Measurements from ENCODE around the gene UTS2B. TPM values are rescaled to one million over a fixed set of nuclear protein-coding genes. Genes with fewer than 3 reads are reported as not detected.

UTS2B gene
- total RNA-seq, 2 donors from 2014 or later, result not detected

- intact Hi-C loops (cut with DNase I, micrococcal nuclease), result no loop called here
- no peak for DNase-seq
- ATAC-seq, result no peak
Measured at GRCh38 chr3:191355406-191355805, 25.1 kb upstream of the UTS2B start.

GRCh38 chr3:191353022-191353777 is 22.9 kb upstream of the UTS2B start:
- DNase-seq (no peak), ATAC-seq (peak; percentile 76)
- intact Hi-C loops (cut with DNase I, micrococcal nuclease), result no loop called here

GRCh38 chr3:191352014-191352413 is 21.7 kb upstream of the UTS2B start:
- intact Hi-C loops (cut with DNase I, micrococcal nuclease), result no loop called here
- DNase-seq (no peak), ATAC-seq (no peak)

- ATAC-seq (no peak), DNase-seq (no peak)
- intact Hi-C loops (cut with DNase I, micrococcal nuclease), result no loop called here
Measured at GRCh38 chr3:191350396-191351090, 20.2 kb upstream of the UTS2B start.

DNA sequence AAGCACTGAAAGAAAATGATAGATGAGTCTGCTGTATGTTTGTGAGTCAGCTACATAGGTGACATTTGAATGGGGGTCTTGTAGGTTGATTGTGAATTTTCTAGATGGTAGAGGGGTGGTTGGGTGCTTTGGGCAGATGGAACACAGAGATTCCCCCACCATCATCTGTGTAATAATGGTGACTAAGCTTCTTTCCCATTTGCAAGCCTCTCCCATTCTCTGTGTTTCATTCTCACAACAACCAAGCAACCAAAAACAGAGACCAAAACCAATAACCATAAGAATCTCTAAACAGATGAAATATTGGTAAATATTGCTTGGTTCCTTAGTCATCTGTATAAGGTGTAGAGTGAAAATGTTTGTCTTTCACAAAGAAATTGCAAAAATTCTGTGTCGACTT is 17.8 kb upstream of the UTS2B start:
- DNase-seq (no peak), ATAC-seq (no peak)
- intact Hi-C loops (cut with DNase I, micrococcal nuclease), result no loop called here

- no peak for DNase-seq
- no peak for ATAC-seq
- intact Hi-C loops (cut with DNase I, micrococcal nuclease), result no loop called here
Measured at GRCh38 chr3:191347228-191347627, 16.9 kb upstream of the UTS2B start.

GRCh38 chr3:191345334-191345733 is 15.0 kb upstream of the UTS2B start:
- DNase-seq (no peak), ATAC-seq (no peak)
- intact Hi-C loops (cut with DNase I, micrococcal nuclease), result no loop called here

DNA sequence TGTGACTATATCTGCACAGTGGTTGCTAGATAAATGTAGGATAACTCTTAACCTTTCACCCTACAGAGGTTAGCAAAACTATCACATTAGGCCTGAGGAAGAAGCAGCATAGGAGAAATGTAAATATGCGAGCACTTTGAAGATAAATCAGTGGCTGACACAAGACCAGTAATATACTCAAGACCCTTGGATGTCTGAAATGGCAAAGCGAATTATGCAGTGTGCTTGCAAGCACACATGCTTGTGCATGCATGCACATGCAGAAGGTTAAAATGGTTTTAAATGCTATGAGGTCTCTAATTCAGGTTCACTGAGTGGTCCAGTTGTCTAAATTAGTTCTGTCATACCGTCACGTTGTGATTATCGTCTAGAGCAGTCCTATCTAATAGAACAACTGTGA is 13.6 kb upstream of the UTS2B start:
- ATAC-seq (no peak), DNase-seq (no peak)
- intact Hi-C loops (cut with DNase I, micrococcal nuclease), result no loop called here

DNA sequence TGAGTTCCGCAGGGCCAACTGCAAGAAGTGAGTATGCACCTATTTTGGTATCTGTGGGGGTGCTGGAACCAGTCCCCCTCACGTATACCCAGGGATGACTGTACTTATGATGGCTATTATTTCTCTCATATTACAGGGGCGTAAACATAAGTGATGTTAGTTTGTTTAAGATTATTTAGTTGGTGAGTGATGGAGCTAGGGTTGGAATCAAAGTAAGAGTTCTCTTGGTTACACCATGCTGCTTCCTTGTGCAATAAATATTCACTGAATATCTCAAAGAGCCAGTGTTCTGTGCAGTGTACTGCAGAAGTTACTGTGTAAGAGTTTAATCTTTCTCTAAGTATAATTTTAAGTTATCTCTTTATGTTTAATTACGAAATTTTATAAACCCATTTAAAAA is 12.8 kb upstream of the UTS2B start:
- intact Hi-C loops (cut with DNase I, micrococcal nuclease), result no loop called here
- no peak for ATAC-seq

DNA sequence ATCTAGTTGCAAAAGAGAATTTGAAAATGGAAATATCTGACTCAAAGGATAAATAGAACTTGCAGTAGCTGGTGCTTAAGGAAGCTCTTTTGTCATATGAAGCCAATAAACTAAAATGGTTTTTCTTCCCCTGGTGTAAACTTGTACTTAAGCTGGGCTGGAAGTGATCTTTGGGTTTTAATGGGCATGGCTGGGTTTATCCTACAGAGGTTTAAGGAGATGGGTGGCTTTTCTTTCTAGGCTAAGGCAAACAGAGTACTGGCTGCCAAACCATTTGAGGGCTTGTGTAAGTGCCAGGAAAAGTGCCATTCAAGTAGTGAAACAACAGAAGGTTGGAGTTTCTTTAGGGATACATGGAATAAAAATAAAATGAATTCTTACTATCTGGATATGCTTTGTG is 12.1 kb upstream of the UTS2B start:
- intact Hi-C loops (cut with DNase I, micrococcal nuclease), result no loop called here
- ATAC-seq (peak; percentile 63), DNase-seq (no peak)

More for the DNA sequence above, 12.8 kb upstream of the UTS2B start:
- no peak for DNase-seq

DNA sequence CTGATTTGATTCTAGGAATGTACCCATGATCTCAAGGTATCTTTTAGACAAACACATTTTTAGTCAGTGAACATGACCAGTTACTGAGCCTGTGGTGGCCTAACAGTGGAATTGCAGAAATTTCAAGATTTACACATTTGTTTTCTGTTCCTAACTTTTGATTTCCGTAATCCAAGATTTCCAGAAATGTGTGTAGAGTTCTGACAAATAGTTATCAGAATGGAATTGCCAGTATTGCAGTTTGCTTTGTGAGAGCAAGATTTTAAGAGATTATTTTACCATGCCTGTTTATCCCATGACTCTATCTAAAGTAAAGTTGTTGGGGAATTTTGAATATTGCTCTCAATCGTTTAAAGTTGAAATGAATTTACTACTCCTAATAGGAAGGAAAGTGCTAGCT is 11.7 kb upstream of the UTS2B start:
- intact Hi-C loops (cut with DNase I, micrococcal nuclease), result no loop called here
- no peak for ATAC-seq

GRCh38 chr3:191340966-191341365 is 10.6 kb upstream of the UTS2B start:
- intact Hi-C loops (cut with DNase I, micrococcal nuclease), result no loop called here
- DNase-seq (no peak), ATAC-seq (no peak)

More for the DNA sequence above, 11.7 kb upstream of the UTS2B start:
- no peak for DNase-seq

DNA sequence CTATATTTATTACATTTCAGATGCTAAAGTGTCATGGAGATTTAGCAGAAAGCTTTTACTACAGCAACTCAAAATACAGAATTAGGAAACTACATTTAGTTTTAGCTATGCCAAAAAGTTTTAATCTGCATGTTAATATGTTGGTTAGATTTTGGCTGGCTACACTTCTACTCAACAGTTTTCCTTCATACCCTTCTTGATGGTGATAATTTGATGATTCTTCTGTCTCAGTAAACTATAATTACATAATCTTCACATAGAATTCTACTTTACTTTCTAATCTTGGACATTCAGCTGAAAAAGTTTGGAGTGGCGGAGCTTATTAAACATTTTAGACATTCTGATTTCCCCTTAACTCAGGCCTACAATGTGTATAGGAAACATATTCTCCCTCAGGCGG is 10.0 kb upstream of the UTS2B start:
- DNase-seq (no peak), ATAC-seq (no peak)
- intact Hi-C loops (cut with DNase I, micrococcal nuclease), result no loop called here

DNA sequence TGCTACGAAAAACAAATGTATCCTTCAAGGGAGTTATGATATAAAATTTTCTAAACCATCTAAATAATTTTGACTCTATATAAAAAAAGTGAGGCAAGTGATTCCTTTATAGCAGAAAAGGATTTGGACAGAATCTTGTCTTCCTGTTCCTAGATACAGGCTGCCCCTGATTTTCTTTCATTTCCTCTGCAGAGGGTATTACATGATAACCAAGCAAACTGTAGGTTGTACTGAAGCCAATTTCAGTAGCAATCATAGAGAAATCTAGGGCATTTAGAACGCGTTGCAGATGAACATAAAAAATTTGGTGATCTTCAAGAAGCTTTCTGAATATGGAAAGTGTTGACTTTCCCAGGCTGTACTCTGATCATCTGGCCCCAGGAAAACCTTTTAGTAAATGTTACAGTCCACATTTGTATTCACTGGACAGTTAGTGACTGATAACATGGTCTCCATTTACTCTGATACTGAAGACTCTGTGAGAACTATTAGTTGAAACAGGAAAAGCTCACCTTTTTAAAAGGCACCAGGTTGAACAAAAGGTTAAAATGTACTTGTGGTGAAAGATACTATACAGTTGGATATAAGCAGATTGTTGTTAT is 9.1 kb upstream of the UTS2B start:
- intact Hi-C loops (cut with DNase I, micrococcal nuclease), result no loop called here
- DNase-seq (no peak), ATAC-seq (no peak)

GRCh38 chr3:191338177-191338488 is 7.8 kb upstream of the UTS2B start:
- intact Hi-C loops (cut with DNase I, micrococcal nuclease), result no loop called here
- no peak for ATAC-seq

DNA sequence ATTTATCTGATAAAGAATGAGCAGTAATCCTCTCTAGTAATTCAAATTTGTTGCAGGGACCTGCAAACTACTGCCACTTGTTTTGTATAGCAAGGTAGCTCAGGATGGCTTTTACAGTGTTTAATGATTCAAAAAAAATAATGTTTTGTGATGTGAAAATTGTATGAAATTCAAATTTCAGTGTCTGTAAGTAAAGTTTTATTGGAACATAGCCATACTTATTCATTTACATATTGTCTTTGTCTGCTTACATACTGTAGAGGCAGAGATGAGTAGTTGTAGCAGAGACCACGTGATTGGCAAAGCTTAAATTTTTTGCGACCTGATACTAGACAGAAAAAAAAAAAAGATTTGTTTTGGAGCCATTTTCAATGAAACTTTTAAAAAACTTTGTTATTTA is 6.5 kb upstream of the UTS2B start:
- DNase-seq (no peak), ATAC-seq (no peak)
- intact Hi-C loops (cut with DNase I, micrococcal nuclease), result no loop called here

More at GRCh38 chr3:191338177-191338488, 7.8 kb upstream of the UTS2B start:
- DNase-seq, result no peak

DNA sequence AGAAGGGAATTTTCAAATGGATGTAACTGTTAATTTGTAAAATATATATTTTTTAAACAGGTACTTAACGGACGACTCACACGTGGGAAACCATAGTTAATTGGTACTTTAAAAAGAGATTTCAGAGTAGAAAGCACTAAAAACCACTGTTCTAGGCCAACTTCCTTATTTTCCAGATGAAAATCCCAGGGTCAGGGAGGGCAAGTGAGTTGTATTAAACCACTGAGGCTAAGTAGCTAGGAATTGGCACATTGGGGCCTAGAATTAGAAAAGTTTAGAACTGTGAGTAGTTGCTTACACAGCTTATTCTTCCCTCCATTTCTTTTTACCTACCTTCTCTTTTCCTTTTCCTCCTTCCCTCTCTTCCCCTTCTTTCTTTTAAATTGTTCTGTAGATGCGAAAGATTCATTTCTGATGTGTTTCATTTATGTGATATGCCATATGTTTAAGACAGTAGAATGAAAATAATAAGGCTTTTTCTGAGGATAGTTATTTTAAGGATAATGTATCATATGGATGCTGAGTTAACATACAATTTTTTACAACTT is 4.1 kb upstream of the UTS2B start:
- DNase-seq (no peak), ATAC-seq (no peak)
- intact Hi-C loops (cut with DNase I, micrococcal nuclease), result no loop called here

- intact Hi-C loops (cut with DNase I, micrococcal nuclease), result no loop called here
- DNase-seq (no peak), ATAC-seq (no peak)
Measured at GRCh38 chr3:191333298-191333880, 3.1 kb upstream of the UTS2B start.

GRCh38 chr3:191331388-191331787 is 1.1 kb upstream of the UTS2B start:
- no peak for DNase-seq
- intact Hi-C loops (cut with DNase I, micrococcal nuclease), result no loop called here
- ATAC-seq, result no peak

GRCh38 chr3:191330530-191331048 is 263 bp upstream of the UTS2B start:
- DNase-seq (no peak), ATAC-seq (no peak)
- intact Hi-C loops (cut with DNase I, micrococcal nuclease), result no loop called here
